HG03045 (cell line): ENCODE measurements around the gene SH3YL1.

Experiments
- ATAC-seq: cut with Tn5 transposase; IDR thresholded peaks from one replicate; pipeline ENCODE4 v1.9.1; 2021; ENCODE audit warnings: mild to moderate bottlenecking, moderate library complexity; ENCODE audit not compliant: unreplicated experiment

The SH3YL1 gene

DNA sequence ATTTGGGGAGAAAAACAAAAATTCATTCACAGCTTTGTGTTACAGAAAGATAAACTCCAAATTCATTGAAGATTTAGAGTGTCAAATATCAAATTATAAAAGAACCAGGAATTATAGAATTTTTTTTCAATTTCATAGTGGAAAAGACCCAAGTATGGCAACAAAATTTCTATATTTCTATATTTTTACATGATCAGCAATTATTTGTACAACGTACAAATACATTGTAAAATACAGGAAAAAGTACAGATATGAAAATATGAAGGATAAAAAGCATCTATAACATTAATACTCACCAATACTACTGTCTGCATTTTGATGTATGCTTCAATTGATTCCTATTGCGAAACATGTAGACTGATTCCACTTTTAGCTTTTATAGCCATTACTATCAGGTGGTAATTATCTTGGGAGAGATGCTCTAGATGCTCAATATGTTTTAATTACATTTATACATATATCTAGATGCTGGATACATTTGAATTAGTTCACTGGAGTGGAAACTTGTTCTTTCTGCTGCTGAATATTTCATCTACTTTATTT lies 4.0 kb downstream of the SH3YL1 start:
- ATAC-seq: no peak

- no peak for ATAC-seq
Measured at GRCh38 chr2:258933-259332, 4.9 kb downstream of the SH3YL1 start.

- no peak for ATAC-seq
Measured at GRCh38 chr2:257842-258241, 6.0 kb downstream of the SH3YL1 start.

- ATAC-seq: no peak
Measured at GRCh38 chr2:257429-257828, 6.4 kb downstream of the SH3YL1 start.

- ATAC-seq: no peak
Measured at GRCh38 chr2:256094-256493, 7.7 kb downstream of the SH3YL1 start.

GRCh38 chr2:255195-255594 lies 8.6 kb downstream of the SH3YL1 start:
- ATAC-seq: no peak

DNA sequence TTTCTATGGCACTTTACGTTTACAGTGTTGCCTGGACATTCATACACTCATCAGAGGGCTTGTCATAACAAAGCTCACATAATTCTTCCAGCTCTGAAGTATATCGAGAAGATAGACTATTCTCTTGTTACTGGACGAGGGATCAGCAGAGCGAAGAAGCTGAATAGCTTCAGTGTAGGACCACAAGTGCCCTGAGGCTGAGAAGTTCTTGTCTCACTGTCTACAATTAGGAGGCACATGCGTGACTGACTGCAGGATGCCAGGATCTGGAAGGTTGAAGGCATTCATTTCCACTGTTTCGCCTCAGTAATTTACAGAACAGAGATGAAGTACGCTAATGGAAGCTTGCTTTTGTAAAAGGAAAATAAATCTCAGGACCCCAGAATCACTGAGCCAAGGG lies 9.6 kb downstream of the SH3YL1 start:
- no peak for ATAC-seq

DNA sequence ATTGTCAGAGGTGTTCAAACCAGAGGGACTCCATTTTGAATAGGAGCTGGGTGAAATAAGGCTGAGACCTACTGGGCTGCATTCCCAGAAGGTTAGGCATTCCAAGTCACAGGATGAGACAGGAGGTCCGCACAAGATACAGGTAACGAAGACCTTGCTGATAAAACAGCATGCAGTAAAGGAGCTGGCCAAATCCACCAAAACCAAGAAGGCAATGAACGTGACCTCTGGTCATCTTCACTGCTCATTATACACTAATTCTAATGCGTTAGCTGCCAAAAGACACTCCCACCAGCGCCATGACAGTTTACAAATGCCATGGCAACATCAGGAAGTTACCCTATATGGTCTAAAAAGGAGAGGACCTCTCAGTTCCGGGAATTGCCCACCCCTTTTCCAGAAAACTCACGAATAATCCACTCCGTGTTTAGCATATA lies 10.6 kb downstream of the SH3YL1 start:
- ATAC-seq: no peak

DNA sequence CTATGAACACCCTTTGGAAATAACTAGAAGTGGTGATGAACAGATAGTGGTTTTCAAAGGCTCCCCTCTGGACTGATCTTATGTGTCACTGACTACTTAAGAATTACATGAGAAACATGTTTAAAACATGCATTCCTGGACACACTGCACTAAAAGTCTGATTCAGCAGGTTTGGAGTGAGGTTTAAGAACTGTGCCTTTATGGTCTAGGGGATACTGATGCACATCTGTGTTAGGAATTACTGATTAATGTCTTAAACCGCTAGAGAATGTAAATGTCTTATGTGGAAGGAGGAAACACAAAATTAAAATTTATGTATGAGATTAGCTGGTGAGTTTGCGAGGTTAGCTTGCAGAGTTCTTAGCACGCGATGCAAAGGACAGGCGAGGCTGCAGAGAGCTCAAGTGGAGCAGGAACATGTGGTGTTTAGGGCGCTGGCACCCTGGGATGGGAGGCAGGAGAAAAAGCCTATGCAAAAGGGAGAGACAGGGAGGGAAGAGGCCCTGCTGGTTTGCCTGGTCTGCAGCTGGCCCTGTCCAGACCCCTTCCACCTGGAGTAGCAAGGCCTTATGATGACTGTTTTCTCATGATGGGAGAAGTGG lies 11.7 kb downstream of the SH3YL1 start:
- ATAC-seq: no peak

DNA sequence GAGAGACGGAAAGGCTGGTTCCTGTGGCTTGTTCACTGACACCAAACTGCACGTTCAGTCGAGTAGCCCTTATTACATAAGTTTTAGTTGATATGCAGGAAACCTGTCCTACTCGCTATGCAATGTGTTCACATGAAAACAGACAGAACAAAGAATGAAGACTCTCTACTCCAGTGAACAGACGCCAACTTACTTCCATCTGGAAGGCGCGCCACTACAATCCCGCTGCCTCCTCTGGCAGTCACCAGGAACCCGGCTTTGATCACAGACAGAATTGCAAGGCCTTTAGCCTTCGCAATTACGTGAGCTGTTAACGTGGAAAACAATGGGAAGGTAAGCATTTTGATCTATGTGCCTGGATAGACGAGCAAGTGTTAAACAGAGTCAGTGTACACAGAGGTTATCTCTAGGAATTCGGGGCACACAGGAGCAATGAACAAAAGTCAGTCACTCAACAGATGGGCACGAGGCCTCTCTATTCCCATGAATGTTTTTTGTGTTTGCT lies 14.2 kb downstream of the SH3YL1 start:
- ATAC-seq: no peak

GRCh38 chr2:248724-249123 lies 15.1 kb downstream of the SH3YL1 start:
- no peak for ATAC-seq

DNA sequence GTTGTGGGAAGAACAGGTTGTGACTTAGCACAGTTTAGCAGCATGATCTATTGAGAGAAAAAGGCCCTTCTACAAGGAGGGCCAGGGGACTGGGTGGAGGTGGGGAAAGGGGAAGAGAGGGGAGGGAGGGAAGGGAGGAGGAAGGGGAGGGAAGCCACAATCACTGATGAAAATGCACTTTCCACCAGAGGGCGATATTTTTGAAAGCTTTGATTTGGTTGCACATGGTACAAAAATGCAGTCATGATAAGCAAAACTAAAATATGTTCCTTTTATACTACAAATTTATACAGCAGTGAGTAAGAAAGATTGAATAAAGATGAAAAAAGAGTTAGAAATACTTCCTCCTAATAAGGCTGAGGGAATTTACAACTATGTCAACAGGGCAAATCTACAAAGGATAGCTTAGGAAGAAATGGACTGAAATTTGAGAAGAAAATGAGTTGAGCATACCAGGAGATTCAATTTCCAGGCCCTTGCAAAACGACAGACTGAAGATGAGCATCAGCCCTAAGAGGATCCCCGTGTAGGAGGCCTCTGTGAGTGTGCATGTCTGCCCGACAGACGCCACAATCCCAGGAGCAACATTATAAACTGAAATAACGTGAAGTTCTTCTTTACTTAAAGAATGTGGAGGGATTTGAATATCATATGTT lies 17.2 kb downstream of the SH3YL1 start:
- ATAC-seq: no peak

- ATAC-seq: no peak
Measured at GRCh38 chr2:244547-244946, 19.3 kb downstream of the SH3YL1 start.

- ATAC-seq: no peak
Measured at GRCh38 chr2:238869-239268, 25.0 kb downstream of the SH3YL1 start.

GRCh38 chr2:238431-238830 lies 25.4 kb downstream of the SH3YL1 start:
- ATAC-seq: no peak

GRCh38 chr2:237878-238277 lies 26.0 kb downstream of the SH3YL1 start:
- no peak for ATAC-seq

- ATAC-seq: no peak
Measured at GRCh38 chr2:236993-237539, 26.8 kb downstream of the SH3YL1 start.

DNA sequence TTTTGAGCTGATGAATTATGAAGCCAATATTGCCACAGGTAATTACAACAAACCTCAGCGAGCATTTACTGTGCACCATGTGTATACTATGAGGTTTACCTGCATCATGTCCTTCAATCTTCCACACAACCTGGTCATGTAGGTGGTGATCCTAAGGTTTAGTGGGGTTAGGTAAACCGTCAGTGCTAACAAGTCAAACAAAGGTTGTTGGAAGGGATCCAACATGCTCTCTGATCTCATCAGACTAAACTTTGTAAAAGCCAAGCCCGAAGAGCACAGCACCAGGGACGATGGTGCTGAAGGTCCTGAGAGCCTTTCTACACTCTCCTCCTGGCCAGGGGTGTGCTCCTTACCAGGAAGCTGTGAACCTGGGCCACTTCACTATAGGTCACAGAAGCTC lies 29.4 kb downstream of the SH3YL1 start:
- ATAC-seq: no peak

- ATAC-seq: no peak
Measured at GRCh38 chr2:233030-233429, 30.8 kb downstream of the SH3YL1 start.

DNA sequence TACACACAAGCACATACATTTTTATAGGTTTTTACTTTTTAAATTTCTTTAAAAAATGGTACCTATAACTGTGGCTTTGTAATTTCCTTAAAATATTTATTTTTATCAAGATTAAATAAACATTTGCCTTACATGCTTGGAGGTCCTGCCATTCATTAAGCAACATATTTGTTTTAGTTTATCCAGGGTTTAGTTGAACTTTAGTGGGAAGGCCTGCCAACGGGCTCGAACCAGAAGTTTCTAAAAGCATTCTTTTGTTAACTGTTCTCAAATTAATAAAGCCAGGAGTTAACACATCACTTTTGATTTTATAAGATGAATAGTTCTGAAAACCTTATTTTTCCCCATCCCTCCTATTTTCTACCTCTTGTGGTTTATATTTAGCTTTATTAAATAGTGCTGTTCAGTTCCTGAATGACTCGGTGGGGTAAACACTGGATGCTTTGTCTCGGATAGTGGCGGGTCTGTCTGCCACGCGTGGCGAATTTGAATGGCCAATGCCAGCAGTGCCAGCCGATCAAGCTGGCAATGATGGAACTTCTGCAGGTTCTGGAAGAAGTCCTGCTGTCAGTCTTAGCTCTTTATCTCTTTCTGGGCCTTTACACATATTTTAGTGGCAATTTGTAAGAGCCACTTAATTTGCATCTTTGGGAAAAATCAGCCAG lies 32.2 kb downstream of the SH3YL1 start:
- no peak for ATAC-seq

- ATAC-seq: no peak
Measured at GRCh38 chr2:228518-229278, 35.1 kb downstream of the SH3YL1 start.
